ENCODE data around the gene SMIM21. TPM values are rescaled to one million over a fixed set of nuclear protein-coding genes. Genes with fewer than 3 reads are reported as not detected.

SMIM21 gene
- total RNA-seq, 2 experiments from 2014 or later, result not detected

- Histone ChIP-seq H3K36me3 (ENCODE audit: insufficient read depth, low read length) (no peaks in the 10 kb centered on the region), H3K4me3 (ENCODE audit: low read length) (no peak overlapping the region), H3K4me1 (ENCODE audit: insufficient read depth, low read length) (no peaks in the 10 kb centered on the region), H3K9me3 (ENCODE audit: control insufficient read depth in 1 of 2, insufficient read depth in 1 of 2, low read length in 2 of 2) (no peaks in the 10 kb centered on the region), H3K27me3 (ENCODE audit: control insufficient read depth in 1 of 2, insufficient read depth in 2 of 2, low read length in 2 of 2) (no peaks in the 10 kb centered on the region), H3K27ac (ENCODE audit: low read depth in 1 of 2, low read length in 2 of 2) (no peak overlapping the region)
- ATAC-seq (ENCODE audit: poor library complexity), result no peak
- ChIA-PET CTCF (no interaction called here), POLR2A (no interaction called here)
- Mint-ChIP-seq H3K27me3 (peaks cover 18% of the 10 kb centered on the region), H3K36me3 (ENCODE audit: low read depth) (no peaks in the 10 kb centered on the region), H3K4me3 (no peak overlapping the region), H3K4me1 (ENCODE audit: low read depth) (no peaks in the 10 kb centered on the region), H3K9me3 (no peaks in the 10 kb centered on the region), H3K27ac (no peak overlapping the region)
- DNase-seq, result no peak
- TF ChIP-seq, protein P1, sequence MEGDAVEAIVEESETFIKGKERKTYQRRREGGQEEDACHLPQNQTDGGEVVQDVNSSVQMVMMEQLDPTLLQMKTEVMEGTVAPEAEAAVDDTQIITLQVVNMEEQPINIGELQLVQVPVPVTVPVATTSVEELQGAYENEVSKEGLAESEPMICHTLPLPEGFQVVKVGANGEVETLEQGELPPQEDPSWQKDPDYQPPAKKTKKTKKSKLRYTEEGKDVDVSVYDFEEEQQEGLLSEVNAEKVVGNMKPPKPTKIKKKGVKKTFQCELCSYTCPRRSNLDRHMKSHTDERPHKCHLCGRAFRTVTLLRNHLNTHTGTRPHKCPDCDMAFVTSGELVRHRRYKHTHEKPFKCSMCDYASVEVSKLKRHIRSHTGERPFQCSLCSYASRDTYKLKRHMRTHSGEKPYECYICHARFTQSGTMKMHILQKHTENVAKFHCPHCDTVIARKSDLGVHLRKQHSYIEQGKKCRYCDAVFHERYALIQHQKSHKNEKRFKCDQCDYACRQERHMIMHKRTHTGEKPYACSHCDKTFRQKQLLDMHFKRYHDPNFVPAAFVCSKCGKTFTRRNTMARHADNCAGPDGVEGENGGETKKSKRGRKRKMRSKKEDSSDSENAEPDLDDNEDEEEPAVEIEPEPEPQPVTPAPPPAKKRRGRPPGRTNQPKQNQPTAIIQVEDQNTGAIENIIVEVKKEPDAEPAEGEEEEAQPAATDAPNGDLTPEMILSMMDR (IDR thresholded peaks at IDR 0.05), result no peak
- intact Hi-C loops (cut with DNase I, micrococcal nuclease), result loop anchor here in 1 of 2 experiments (10.0 kb wide), 2 partner anchors 849 to 871 kb away; no protein-coding TSS in a partner anchor
Observed at GRCh38 chr18:75473316-75473715, 45.8 kb upstream of the SMIM21 start.

DNA sequence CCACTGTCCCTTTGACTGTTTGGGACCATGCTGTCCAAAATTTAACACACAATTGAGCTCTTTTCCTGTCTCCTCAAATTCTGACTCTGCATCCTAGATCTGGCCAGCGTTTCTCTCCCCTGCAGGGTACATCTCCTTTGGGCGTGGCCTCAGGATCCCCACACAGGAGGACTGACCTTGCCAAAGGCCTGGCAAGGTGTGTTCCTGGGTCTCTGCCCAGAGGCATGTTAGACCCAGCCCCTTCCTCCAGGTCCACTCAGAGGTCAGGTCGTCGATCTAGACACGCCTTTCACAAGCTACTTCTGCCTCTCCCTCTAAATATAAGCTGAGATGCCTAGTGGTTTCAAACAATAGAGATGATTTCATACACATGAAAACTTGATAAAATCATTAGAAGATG, 45.4 kb upstream of the SMIM21 start:
- ATAC-seq (ENCODE audit: poor library complexity) (no peak), DNase-seq (no peak)
- Mint-ChIP-seq H3K4me1 (ENCODE audit: low read depth) (no peaks in the 10 kb centered on the region), H3K36me3 (ENCODE audit: low read depth) (no peaks in the 10 kb centered on the region), H3K4me3 (no peak overlapping the region), H3K27me3 (peaks cover 18% of the 10 kb centered on the region), H3K27ac (no peak overlapping the region), H3K9me3 (no peaks in the 10 kb centered on the region)
- Histone ChIP-seq H3K27me3 (ENCODE audit: control insufficient read depth in 1 of 2, insufficient read depth in 2 of 2, low read length in 2 of 2) (no peaks in the 10 kb centered on the region), H3K4me1 (ENCODE audit: insufficient read depth, low read length) (no peaks in the 10 kb centered on the region), H3K27ac (ENCODE audit: low read depth in 1 of 2, low read length in 2 of 2) (no peak overlapping the region), H3K9me3 (ENCODE audit: control insufficient read depth in 1 of 2, insufficient read depth in 1 of 2, low read length in 2 of 2) (no peaks in the 10 kb centered on the region), H3K4me3 (ENCODE audit: low read length) (no peak overlapping the region), H3K36me3 (ENCODE audit: insufficient read depth, low read length) (no peaks in the 10 kb centered on the region)
- CTCF ChIA-PET, result no interaction called here
- intact Hi-C loops (cut with DNase I, micrococcal nuclease), result loop anchor here in 1 of 2 experiments (10.0 kb wide), 2 partner anchors 848 to 872 kb away; no protein-coding TSS in a partner anchor
- TF ChIP-seq, protein P1 (IDR thresholded peaks at IDR 0.05), result no peak
- POLR2A ChIA-PET, result no interaction called here

DNA sequence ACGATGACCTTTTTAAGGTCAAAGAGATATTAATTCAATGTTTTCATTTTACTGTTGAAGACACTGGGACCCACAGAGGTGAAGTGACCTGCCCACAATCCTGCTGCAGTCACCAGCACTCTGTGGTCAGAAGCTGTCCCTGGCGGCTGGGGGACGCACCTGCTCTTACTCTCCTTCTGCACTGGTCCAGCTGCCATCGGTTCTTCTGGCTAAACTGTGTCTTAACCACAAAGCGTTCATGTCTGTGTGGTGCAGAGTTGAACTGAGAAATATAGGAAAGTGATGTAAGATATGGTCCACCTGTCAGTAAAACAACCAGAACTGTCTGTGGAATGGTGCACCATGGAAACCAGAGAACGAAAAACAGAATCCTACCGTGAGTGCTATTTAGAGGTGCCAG, 44.9 kb upstream of the SMIM21 start:
- no peak overlapping the region for H3K4me3 Mint-ChIP-seq

More for the DNA sequence above, 44.9 kb upstream of the SMIM21 start:
- Mint-ChIP-seq H3K4me1 (ENCODE audit: low read depth) (no peaks in the 10 kb centered on the region), H3K36me3 (ENCODE audit: low read depth) (no peaks in the 10 kb centered on the region), H3K9me3 (no peaks in the 10 kb centered on the region), H3K27me3 (peaks cover 18% of the 10 kb centered on the region), H3K27ac (no peak overlapping the region)
- Histone ChIP-seq H3K27me3 (ENCODE audit: control insufficient read depth in 1 of 2, insufficient read depth in 2 of 2, low read length in 2 of 2) (no peaks in the 10 kb centered on the region), H3K9me3 (ENCODE audit: control insufficient read depth in 1 of 2, insufficient read depth in 1 of 2, low read length in 2 of 2) (no peaks in the 10 kb centered on the region), H3K4me1 (ENCODE audit: insufficient read depth, low read length) (no peaks in the 10 kb centered on the region), H3K36me3 (ENCODE audit: insufficient read depth, low read length) (no peaks in the 10 kb centered on the region), H3K27ac (ENCODE audit: low read depth in 1 of 2, low read length in 2 of 2) (no peak overlapping the region), H3K4me3 (ENCODE audit: low read length) (no peak overlapping the region)
- POLR2A ChIA-PET, result no interaction called here
- DNase-seq (no peak), ATAC-seq (ENCODE audit: poor library complexity) (no peak)
- intact Hi-C loops (cut with DNase I, micrococcal nuclease), result loop anchor here in 1 of 2 experiments (10.0 kb wide), 2 partner anchors 848 to 872 kb away; no protein-coding TSS in a partner anchor
- CTCF ChIA-PET, result no interaction called here
- TF ChIP-seq, protein P1 (IDR thresholded peaks at IDR 0.05), result no peak

All from CD4-positive, alpha-beta T cell (primary cell).